Activated naive CD4-positive, alpha-beta T cell treated with anti-CD3 and anti-CD28 coated beads, Interleukin-2, amount 10 ng/mL, durations not matched to agents 7 days and 5 days (primary cell): ENCODE data around the gene DIP2B.
"Not testable (repeated sequence)": the region's sequence is repeated elsewhere in the genome, so short reads cannot be mapped to it uniquely, and the experiment has no call there.

Experiments
- CTCF ChIA-PET: fragments of 350-600 bp; sonication (Branson Sonifier 250); formaldehyde crosslinking; loops from one replicate; lab custom pipeline; 2021; ENCODE audit warnings: antibody characterized with exemption; lab: Charles Lee
- DNase-seq: peaks from one replicate; pipeline ENCODE4 v3.0.0-alpha.2; 2020
- H3K27ac Mint-ChIP-seq: one replicate; pipeline ENCODE4 v1.8.0; 2021; ENCODE audit warnings: mild to moderate bottlenecking, moderate library complexity, mixed read lengths
- H3K27me3 Mint-ChIP-seq: one replicate; pipeline ENCODE4 v1.8.0; 2021; ENCODE audit warnings: mild to moderate bottlenecking, mixed read lengths
- H3K36me3 Mint-ChIP-seq: one replicate; pipeline ENCODE4 v1.8.0; 2021; ENCODE audit warnings: mixed read lengths
- H3K4me1 Mint-ChIP-seq: one replicate; pipeline ENCODE4 v1.8.0; 2021; ENCODE audit warnings: mixed read lengths
- H3K4me3 Mint-ChIP-seq: one replicate; pipeline ENCODE4 v1.8.0; 2021; ENCODE audit warnings: mild to moderate bottlenecking, moderate library complexity, mixed read lengths
- H3K9me3 Mint-ChIP-seq: one replicate; pipeline ENCODE4 v1.8.0; 2021; ENCODE audit warnings: mixed read lengths

Gene DIP2B

DNA sequence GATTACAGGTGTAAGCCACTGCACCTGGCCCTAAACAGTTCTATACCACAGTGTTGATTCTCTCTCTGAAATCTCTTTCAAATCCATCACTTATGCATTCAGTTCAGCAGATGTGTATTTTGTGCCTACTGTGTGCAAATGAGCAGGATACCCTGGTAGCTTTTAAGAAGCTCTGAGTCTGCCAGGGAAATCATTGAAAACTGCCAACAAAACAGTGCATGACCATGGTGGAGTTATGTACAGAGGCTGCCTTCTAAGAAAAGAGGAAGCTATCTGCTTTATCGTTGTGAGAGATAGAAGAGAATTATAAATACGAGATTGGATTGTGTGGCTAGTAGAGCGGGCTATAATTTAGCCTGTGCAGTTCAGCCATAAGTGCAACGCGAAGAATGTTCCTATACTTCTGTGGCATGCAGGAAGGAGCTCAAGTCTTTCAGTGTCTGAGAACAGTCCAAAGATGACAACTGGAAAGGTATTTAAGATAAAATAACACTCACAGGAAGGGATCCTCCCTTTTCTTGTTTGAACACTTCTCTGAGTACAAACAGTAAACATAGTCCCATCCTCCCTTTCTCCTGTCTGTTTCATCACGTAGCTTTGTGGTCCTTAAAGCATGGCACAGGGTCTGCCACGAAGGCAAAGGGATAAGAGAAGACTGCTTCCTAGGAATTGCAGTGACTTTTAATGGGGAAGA lies 4.3 kb downstream of the DIP2B start:
- peak overlapping the region; percentile 87 for H3K27ac Mint-ChIP-seq
- peaks cover 68% of the 10 kb centered on the region for H3K4me1 Mint-ChIP-seq
- CTCF ChIA-PET: interaction anchor here (0.6 to 8.6 kb wide), 8 partner anchors 10 to 234 kb away, joined by 3 to 115 read pairs (median 4); no protein-coding TSS in a partner anchor
- H3K9me3 Mint-ChIP-seq: no peaks in the 10 kb centered on the region
- H3K4me3 Mint-ChIP-seq: peak overlapping the region; percentile 99
- peaks cover 18% of the 10 kb centered on the region for H3K36me3 Mint-ChIP-seq
- DNase-seq: no peak
- no peaks in the 10 kb centered on the region for H3K27me3 Mint-ChIP-seq

DNA sequence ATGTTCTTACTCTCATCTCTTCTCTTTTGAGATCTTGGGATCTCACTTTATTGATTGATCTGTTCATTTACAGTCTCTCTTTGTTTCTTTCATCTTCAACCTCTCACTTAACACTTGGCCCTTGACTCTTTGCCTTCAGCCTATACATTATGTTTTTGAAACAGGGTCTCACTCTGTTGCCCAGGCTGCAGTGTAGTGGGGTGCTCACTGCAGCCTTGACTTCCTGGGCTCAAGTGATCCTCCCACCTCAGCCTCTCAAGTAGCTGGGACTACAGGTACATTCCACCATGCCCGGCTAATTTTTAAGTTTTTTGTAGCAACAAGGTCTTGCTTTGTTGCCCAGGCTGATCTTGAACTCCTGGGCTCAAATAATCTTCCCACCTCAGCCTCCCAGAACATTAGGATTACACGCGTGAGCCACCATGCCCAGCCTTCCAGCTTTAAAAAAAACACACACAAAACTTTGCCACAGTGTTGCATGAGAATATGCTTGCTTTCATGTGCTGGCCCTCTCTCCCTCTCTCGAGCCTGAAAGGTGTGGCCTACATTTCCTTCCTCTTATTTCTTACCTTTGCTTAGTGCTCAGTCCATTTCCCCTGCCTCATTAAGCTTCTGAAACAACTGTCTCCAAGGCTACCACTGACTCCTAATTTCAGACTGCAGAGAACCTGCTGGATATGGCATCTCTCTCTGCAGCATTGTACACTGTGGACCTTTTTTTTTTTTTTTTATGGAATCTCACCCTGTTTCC lies 9.9 kb downstream of the DIP2B start:
- Mint-ChIP-seq H3K27me3 (no peaks in the 10 kb centered on the region), H3K9me3 (no peaks in the 10 kb centered on the region), H3K36me3 (peaks cover 14% of the 10 kb centered on the region), H3K4me3 (peak overlapping the region; percentile 42), H3K4me1 (peaks cover 49% of the 10 kb centered on the region), H3K27ac (peak overlapping the region; percentile 94)
- CTCF ChIA-PET: interaction anchor here (1.7 to 2.6 kb wide), 2 partner anchors 9 to 11 kb away, joined by 5 to 8 read pairs; no protein-coding TSS in a partner anchor
- DNase-seq: peak; percentile 46

DNA sequence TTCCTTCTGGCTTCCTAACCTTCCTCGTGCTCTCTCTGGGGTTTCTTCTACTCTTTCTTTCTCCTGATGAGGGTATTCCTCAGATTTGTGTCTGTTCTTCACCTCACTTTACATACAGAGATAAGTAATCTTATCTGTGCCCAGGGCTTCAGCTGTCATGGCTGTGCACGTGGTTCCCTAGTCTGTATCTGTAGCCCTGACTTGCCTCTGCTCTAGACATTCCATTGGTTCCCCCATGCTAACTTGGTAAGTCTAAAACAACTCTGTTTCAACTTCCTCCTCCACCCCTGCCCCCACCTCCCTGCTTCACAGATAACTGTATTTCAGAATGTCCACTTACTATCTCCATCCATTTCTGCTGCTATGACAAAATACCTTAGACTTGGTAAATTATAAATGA lies 10.8 kb downstream of the DIP2B start:
- Mint-ChIP-seq H3K27ac (peak overlapping the region; percentile 94), H3K4me1 (peaks cover 42% of the 10 kb centered on the region), H3K27me3 (no peaks in the 10 kb centered on the region), H3K36me3 (peaks cover 15% of the 10 kb centered on the region), H3K9me3 (no peaks in the 10 kb centered on the region), H3K4me3 (peak overlapping the region; percentile 60)
- no peak for DNase-seq
- CTCF ChIA-PET: interaction anchor here (2.6 kb wide), 1 partner anchor 10 kb away, joined by 8 read pairs; no protein-coding TSS in a partner anchor

DNA sequence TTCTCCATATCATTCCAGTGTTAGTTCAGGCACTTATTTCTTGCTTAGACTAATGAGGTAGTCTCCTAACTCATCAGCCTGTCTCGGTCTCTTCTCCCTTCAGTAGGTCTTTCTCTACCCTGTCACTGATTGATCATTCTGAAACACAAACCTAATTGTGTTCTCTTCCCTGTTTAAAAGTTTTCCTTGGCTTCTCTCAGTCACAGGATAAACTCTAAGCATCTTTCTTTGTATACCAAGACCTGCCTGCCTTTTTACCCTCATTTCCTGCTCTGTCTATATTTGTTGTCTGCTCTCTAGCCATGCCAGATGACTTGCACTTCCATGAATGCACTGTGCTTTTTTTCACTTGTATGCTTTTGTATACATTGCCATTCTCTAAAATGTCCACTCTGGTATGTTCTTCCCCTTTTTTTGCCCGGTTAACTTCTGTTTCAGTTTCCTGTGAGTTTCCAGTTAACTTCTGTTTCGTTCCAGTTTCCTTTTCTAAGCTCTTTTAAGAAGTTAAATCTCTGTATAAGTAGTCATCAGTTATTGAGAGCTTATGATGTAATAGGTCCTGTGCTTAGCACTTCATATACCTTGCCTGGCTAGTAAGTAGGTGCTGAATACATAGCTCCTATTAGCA lies 12.8 kb downstream of the DIP2B start:
- H3K9me3 Mint-ChIP-seq: no peaks in the 10 kb centered on the region
- H3K4me1 Mint-ChIP-seq: peaks cover 43% of the 10 kb centered on the region
- no peak for DNase-seq
- no peaks in the 10 kb centered on the region for H3K27me3 Mint-ChIP-seq
- CTCF ChIA-PET: interaction anchor here (1.0 to 2.6 kb wide), 4 partner anchors 8 to 123 kb away, joined by 3 to 14 read pairs (median 4); no protein-coding TSS in a partner anchor
- H3K36me3 Mint-ChIP-seq: peaks cover 18% of the 10 kb centered on the region
- no peak overlapping the region for H3K27ac Mint-ChIP-seq
- no peak overlapping the region for H3K4me3 Mint-ChIP-seq

DNA sequence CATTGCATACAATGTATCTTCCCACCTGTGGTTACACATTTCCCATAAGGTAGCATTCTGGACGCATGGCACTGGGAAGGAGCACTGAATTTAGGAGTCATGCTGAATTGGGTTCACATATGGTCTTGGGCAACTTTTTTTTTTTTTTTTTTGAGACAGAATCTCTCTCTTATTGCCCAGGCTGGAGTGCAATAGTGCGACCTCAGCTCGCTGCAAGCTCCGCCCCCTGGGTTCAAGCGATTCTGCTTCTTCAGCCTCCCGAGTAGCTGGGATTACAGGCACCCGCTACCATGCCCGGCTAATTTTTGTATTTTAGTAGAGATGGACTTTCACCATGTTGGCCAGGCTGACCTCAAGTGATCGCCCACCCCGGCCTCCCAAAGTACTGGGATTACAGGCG lies 13.3 kb downstream of the DIP2B start:
- no peaks in the 10 kb centered on the region for H3K27me3 Mint-ChIP-seq
- no peaks in the 10 kb centered on the region for H3K9me3 Mint-ChIP-seq
- CTCF ChIA-PET: interaction anchor here (1.0 to 2.6 kb wide), 4 partner anchors 9 to 122 kb away, joined by 3 to 14 read pairs (median 4); no protein-coding TSS in a partner anchor
- no peak overlapping the region for H3K4me3 Mint-ChIP-seq
- peaks cover 20% of the 10 kb centered on the region for H3K36me3 Mint-ChIP-seq
- H3K4me1 Mint-ChIP-seq: peaks cover 40% of the 10 kb centered on the region
- no peak overlapping the region for H3K27ac Mint-ChIP-seq
- DNase-seq: no peak

DNA sequence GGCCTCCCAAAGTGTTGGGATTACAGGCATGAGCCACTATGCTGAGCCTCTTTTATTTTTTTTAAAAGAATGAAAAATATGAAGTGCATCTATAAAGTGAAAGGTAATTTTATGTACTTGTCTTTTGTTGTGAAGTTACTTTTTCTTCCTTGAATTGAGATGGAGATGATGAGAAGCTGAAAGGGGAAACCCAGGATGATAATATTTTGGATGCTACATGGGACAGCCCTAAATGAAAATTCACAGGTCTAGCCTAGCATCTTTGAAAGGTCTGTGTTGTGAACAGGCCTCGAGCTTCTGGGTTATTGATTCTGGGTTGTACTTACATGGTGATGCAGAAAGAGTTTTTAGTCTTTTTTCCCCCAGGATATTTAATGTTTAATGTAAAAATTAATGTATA lies 14.6 kb downstream of the DIP2B start:
- Mint-ChIP-seq H3K9me3 (no peaks in the 10 kb centered on the region), H3K27me3 (no peaks in the 10 kb centered on the region), H3K36me3 (peaks cover 26% of the 10 kb centered on the region), H3K4me1 (peaks cover 37% of the 10 kb centered on the region), H3K4me3 (peak overlapping the region; percentile 58), H3K27ac (peak overlapping the region; percentile 93)
- DNase-seq: no peak
- CTCF ChIA-PET: interaction anchor here (2.6 kb wide), 1 partner anchor 10 kb away, joined by 14 read pairs; no protein-coding TSS in a partner anchor

DNA sequence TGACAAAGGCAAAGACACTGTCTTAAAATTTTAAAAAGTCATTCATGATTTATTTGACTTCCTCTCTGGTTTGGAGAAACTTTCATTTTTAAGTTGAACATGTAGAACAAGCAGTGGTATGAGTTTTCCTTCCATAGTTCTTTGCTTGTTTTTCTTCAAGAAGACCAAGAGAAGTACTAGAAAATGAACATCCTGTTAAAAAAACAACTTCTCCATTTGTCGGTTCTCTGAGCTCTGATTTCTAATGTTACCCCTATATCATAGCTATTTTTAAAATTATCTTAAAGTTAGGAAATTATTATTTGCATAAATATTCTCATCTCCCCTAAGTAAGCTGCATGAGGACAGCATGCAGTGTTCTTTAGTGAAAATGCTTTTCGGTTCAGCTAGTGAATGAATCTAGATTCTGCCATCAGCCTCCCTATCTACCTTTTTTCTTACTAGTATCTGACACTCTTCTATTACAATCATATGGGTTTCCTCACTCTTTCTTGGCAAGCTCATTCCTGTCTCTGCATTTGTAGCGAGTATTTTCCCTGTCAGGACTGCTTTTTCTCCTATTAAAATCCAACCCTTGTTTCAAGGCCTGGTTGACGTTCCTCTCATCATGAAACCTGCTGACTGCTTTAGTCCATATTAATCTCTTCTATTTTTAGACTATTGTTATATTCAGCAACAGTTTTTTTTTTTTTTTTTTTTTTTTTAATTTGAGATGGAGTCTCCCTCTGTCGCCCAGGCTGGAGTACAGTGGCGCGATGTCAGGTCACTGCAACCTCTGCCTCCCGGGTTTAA lies 15.8 kb downstream of the DIP2B start:
- Mint-ChIP-seq H3K4me3 (peak overlapping the region; percentile 58), H3K27ac (peak overlapping the region; percentile 93), H3K36me3 (peaks cover 29% of the 10 kb centered on the region), H3K4me1 (peaks cover 35% of the 10 kb centered on the region), H3K27me3 (no peaks in the 10 kb centered on the region), H3K9me3 (no peaks in the 10 kb centered on the region)
- DNase-seq: no peak
- CTCF ChIA-PET: interaction anchor here (0.5 to 1.5 kb wide), 4 partner anchors 12 to 194 kb away, joined by 3 to 5 read pairs (median 4); no protein-coding TSS in a partner anchor

DNA sequence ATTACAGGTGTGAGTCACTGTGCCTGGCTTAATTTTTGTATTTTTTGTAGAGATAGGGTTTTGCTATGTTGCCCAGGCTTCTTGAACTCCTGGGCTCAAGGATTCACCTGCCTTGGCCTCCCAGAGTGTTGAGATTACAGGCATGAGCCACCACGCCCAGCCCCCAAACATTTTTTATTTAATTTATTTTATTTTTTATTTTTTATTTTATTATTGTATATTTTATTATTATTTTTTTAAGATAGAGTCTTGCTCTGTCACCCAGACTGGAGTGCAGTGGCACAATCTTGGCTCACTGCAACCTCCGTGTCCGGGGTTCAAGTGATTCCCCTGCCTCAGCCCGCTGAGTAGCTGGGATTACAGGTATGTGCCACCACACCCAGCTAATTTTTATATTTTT lies 17.0 kb downstream of the DIP2B start:
- Mint-ChIP-seq H3K36me3 (peaks cover 35% of the 10 kb centered on the region), H3K4me1 (peaks cover 34% of the 10 kb centered on the region)
- DNase-seq, H3K4me3 Mint-ChIP-seq, CTCF ChIA-PET, H3K9me3 Mint-ChIP-seq, H3K27me3 Mint-ChIP-seq, H3K27ac Mint-ChIP-seq: not testable (repeated sequence)

DNA sequence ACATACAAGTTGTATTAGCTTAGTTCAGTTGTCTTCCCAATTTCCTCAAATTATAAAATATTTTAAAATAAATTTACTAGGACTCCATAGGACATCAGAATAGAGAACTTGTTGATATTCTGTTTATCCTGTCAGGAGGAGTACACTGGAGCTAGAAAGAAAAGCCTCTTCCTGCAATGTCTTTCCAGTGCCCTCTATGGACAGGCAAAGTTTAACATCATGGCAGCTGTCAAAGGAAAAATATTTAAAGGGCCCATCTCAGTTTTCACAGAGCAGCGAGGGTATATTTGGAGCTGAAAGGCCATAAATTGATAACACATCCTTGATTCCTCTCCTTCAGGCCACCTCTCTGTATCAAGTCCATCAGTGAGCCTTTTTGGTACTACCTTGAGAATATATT lies 19.0 kb downstream of the DIP2B start:
- H3K27me3 Mint-ChIP-seq: no peaks in the 10 kb centered on the region
- H3K9me3 Mint-ChIP-seq: no peaks in the 10 kb centered on the region
- peaks cover 47% of the 10 kb centered on the region for H3K4me1 Mint-ChIP-seq
- peaks cover 38% of the 10 kb centered on the region for H3K36me3 Mint-ChIP-seq
- no peak for DNase-seq
- no peak overlapping the region for H3K27ac Mint-ChIP-seq
- CTCF ChIA-PET: interaction anchor here (0.9 to 1.3 kb wide), 3 partner anchors 8 to 16 kb away, joined by 3 read pairs; no protein-coding TSS in a partner anchor
- H3K4me3 Mint-ChIP-seq: no peak overlapping the region

DNA sequence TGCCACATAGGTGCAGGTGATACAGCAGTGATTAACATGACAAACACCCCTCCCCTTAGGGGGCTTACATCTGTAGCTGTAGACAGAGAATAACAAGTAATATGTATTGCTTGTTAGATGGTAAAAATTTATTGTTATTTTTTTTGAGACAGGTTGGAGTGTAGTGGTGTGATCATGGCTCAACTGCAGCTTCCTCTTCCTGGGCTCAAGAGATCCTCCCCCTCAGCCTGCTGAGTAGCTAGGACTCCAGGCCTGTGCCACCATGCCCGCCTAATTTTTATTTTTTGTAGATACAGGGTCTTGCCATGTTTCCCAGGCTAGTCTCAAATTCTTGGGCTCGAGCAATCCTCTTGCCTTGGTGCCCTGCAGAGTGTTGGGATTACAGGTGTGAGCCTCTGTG lies 19.8 kb downstream of the DIP2B start:
- no peak overlapping the region for H3K4me3 Mint-ChIP-seq
- H3K4me1 Mint-ChIP-seq: peaks cover 55% of the 10 kb centered on the region
- CTCF ChIA-PET: interaction anchor here (1.2 to 1.3 kb wide), 2 partner anchors 7 to 14 kb away, joined by 3 read pairs; no protein-coding TSS in a partner anchor
- no peaks in the 10 kb centered on the region for H3K27me3 Mint-ChIP-seq
- no peak overlapping the region for H3K27ac Mint-ChIP-seq
- peaks cover 41% of the 10 kb centered on the region for H3K36me3 Mint-ChIP-seq
- H3K9me3 Mint-ChIP-seq: no peaks in the 10 kb centered on the region
- no peak for DNase-seq

DNA sequence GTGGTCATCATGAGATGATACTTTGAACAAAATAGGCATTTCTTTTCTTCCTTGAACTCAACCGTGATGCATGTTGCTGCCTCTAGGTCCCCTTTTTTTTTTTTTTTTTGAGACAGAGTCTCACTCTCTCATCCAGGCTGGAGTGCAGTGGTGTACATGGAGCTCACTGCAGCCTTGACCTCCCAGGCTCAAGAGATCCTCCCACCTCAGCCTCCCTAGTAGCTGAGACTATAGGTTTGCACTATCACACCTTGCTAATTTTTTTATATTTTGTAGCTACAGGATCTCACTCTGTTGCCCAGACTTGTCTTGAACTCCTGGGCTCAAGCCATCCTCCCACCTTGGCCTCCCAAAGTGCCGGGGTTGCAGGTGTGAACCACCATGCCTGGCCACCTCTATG lies 20.6 kb downstream of the DIP2B start:
- Mint-ChIP-seq H3K36me3 (peaks cover 38% of the 10 kb centered on the region), H3K4me3 (no peak overlapping the region), H3K9me3 (no peaks in the 10 kb centered on the region), H3K27me3 (no peaks in the 10 kb centered on the region), H3K4me1 (peaks cover 55% of the 10 kb centered on the region), H3K27ac (peak overlapping the region; percentile 9)
- no peak for DNase-seq
- CTCF ChIA-PET: no interaction called here

DNA sequence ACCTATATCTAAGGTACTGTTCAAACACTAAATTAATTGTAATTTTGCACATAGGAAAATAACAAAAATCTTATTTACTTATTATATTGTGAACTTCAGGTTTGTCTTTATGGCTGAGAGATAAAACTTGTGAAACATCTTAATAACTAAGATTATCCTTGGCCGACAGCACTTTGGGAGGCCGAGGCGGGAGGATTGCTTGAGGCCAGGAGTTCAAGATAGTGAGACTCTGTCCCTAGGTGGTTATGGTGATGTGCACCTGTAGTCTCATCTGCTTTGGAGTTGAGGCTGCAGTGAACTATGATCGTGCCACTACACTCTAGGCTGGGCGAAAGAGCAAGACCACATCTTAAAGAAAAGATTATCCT lies 22.6 kb downstream of the DIP2B start:
- peaks cover 53% of the 10 kb centered on the region for H3K4me1 Mint-ChIP-seq
- CTCF ChIA-PET: no interaction called here
- no peaks in the 10 kb centered on the region for H3K27me3 Mint-ChIP-seq
- H3K36me3 Mint-ChIP-seq: peaks cover 36% of the 10 kb centered on the region
- no peaks in the 10 kb centered on the region for H3K9me3 Mint-ChIP-seq
- H3K4me3 Mint-ChIP-seq: no peak overlapping the region
- no peak for DNase-seq
- H3K27ac Mint-ChIP-seq: no peak overlapping the region

DNA sequence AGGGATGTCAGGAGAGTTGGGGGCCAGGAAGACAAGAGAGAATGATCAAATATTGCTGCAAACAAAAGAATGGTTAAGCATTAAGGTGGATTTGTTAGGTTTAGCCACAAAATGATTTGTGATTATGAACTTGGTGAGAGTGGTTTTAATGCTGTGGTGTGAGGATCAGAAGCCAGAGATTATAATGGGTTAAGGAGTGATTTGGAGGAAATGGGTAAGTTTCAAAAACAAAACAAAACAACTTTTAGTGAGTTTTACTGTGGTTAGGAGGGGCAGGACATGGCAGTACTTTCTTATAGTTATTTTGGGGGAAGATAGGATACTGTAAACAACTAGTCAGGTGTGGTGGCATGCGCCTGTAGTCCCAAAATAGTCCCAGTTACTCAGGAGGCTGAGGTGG lies 24.0 kb downstream of the DIP2B start:
- CTCF ChIA-PET: interaction anchor here (1.1 kb wide), 1 partner anchor 25 kb away, joined by 3 read pairs; no protein-coding TSS in a partner anchor
- H3K27me3 Mint-ChIP-seq: no peaks in the 10 kb centered on the region
- DNase-seq: no peak
- peak overlapping the region; percentile 2 for H3K4me3 Mint-ChIP-seq
- peak overlapping the region; percentile 64 for H3K27ac Mint-ChIP-seq
- H3K9me3 Mint-ChIP-seq: no peaks in the 10 kb centered on the region
- peaks cover 28% of the 10 kb centered on the region for H3K36me3 Mint-ChIP-seq
- H3K4me1 Mint-ChIP-seq: peaks cover 44% of the 10 kb centered on the region
